Measurements from ENCODE around the gene LYSMD2. TPM values are rescaled to one million over a fixed set of nuclear protein-coding genes. Genes with fewer than 3 reads are reported as not detected.

LYSMD2 gene
- total RNA-seq, 1 experiment from 2014 or later: 2.9 TPM

DNA sequence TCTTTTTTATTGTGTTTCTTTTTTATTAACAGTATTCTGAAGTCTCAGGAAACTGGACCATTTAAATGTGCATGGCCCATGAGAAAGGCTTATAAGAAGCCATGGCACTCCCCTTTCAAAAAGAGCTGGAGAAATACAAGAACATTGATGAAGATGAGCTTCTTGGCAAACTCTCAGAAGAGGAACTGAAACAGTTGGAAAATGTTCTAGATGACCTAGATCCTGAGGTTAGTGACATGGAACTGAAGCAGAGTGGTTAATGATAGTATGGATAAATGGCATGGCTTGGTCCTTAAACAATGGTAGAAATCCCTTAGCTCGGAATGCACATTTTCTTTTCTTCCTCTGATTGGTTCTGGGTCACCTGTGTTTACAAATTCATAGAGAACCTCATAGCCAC is 28.9 kb upstream of the LYSMD2 start:
- BruUV-seq (replicated peaks): no TSS peak
- H3K9me3 ChIP-seq (ENCODE audit: low read depth, low read length, poor library complexity, severe bottlenecking): no peaks in the 10 kb centered on the region
- CTCF ChIA-PET: no interaction called here

GRCh38 chr15:51765751-51766150 is 28.3 kb upstream of the LYSMD2 start:
- intact Hi-C loops (cut with micrococcal nuclease; ENCODE audit: unreplicated experiment): no loop called here
- DNase-seq (ENCODE audit: low spot score): no peak
- H3K9me3 ChIP-seq (ENCODE audit: low read depth, low read length, poor library complexity, severe bottlenecking): no peaks in the 10 kb centered on the region
- no peak overlapping the region for H3K27ac ChIP-seq (ENCODE audit: low read depth, low read length, poor library complexity, severe bottlenecking)
- ChIA-PET POLR2A (ENCODE audit: low non-redundant PET) (no interaction called here), CTCF (no interaction called here)
- no peaks in the 10 kb centered on the region for H3K36me3 ChIP-seq (ENCODE audit: insufficient read depth, low read length, poor library complexity, severe bottlenecking)
- TF ChIP-seq EZH2 (IDR thresholded peaks at IDR 0.05; ENCODE audit: borderline replicate concordance, low read depth, low read length, poor library complexity, severe bottlenecking): no peak
- TF ChIP-seq, protein P1, sequence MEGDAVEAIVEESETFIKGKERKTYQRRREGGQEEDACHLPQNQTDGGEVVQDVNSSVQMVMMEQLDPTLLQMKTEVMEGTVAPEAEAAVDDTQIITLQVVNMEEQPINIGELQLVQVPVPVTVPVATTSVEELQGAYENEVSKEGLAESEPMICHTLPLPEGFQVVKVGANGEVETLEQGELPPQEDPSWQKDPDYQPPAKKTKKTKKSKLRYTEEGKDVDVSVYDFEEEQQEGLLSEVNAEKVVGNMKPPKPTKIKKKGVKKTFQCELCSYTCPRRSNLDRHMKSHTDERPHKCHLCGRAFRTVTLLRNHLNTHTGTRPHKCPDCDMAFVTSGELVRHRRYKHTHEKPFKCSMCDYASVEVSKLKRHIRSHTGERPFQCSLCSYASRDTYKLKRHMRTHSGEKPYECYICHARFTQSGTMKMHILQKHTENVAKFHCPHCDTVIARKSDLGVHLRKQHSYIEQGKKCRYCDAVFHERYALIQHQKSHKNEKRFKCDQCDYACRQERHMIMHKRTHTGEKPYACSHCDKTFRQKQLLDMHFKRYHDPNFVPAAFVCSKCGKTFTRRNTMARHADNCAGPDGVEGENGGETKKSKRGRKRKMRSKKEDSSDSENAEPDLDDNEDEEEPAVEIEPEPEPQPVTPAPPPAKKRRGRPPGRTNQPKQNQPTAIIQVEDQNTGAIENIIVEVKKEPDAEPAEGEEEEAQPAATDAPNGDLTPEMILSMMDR (conservative IDR thresholded peaks at IDR 0.05; ENCODE audit: low read depth, low read length): no peak
- H3K27me3 ChIP-seq (replicated peaks; ENCODE audit: insufficient read depth, low read depth, low read length, poor library complexity): no peaks in the 10 kb centered on the region
- no peak overlapping the region for H3K4me3 ChIP-seq (ENCODE audit: low read depth, low read length, poor library complexity, severe bottlenecking)
- no peaks in the 10 kb centered on the region for H3K4me1 ChIP-seq (ENCODE audit: insufficient read depth, low read length, poor library complexity, severe bottlenecking)
- no TSS peak for BruUV-seq (replicated peaks)

More for the DNA sequence above, 28.9 kb upstream of the LYSMD2 start:
- Histone ChIP-seq H3K27me3 (replicated peaks; ENCODE audit: insufficient read depth, low read depth, low read length, poor library complexity) (no peaks in the 10 kb centered on the region), H3K36me3 (ENCODE audit: insufficient read depth, low read length, poor library complexity, severe bottlenecking) (no peaks in the 10 kb centered on the region), H3K4me3 (ENCODE audit: low read depth, low read length, poor library complexity, severe bottlenecking) (no peak overlapping the region), H3K4me1 (ENCODE audit: insufficient read depth, low read length, poor library complexity, severe bottlenecking) (no peaks in the 10 kb centered on the region), H3K27ac (ENCODE audit: low read depth, low read length, poor library complexity, severe bottlenecking) (no peak overlapping the region)
- TF ChIP-seq, protein P1 (conservative IDR thresholded peaks at IDR 0.05; ENCODE audit: low read depth, low read length): no peak
- no peak for TF ChIP-seq EZH2 (IDR thresholded peaks at IDR 0.05; ENCODE audit: borderline replicate concordance, low read depth, low read length, poor library complexity, severe bottlenecking)
- POLR2A ChIA-PET (ENCODE audit: low non-redundant PET): no interaction called here
- no peak for DNase-seq (ENCODE audit: low spot score)
- intact Hi-C loops (cut with micrococcal nuclease; ENCODE audit: unreplicated experiment): no loop called here

DNA sequence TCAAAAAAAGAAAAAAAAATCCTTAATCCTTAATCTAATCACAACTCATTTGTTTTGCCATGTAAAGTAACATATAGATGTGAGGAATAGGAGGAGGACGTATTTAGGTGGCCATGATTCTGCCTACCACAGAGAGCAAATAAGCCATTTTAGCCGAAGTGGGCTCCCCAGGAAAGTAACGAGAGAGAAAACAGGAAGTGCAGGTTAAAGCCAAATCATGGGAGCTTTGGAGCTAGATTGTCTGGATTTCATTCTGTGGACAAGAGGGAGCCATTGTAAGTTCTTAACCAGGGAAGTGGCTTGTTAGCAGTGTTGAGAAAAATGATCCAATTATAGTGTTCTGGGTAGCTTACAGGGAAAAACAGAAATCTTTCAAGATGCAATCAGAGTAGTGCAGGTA is 23.4 kb upstream of the LYSMD2 start:
- no peak overlapping the region for H3K4me3 ChIP-seq (ENCODE audit: low read depth, low read length, poor library complexity, severe bottlenecking)
- TF ChIP-seq, protein P1 (conservative IDR thresholded peaks at IDR 0.05; ENCODE audit: low read depth, low read length): no peak
- no peak for TF ChIP-seq EZH2 (IDR thresholded peaks at IDR 0.05; ENCODE audit: borderline replicate concordance, low read depth, low read length, poor library complexity, severe bottlenecking)
- intact Hi-C loops (cut with micrococcal nuclease; ENCODE audit: unreplicated experiment): no loop called here
- no peaks in the 10 kb centered on the region for H3K4me1 ChIP-seq (ENCODE audit: insufficient read depth, low read length, poor library complexity, severe bottlenecking)
- no TSS peak for BruUV-seq (replicated peaks)
- ChIA-PET CTCF (interaction anchor here (0.6 kb wide), 1 partner anchor 15 kb away, joined by 4 read pairs; no protein-coding TSS in a partner anchor), POLR2A (ENCODE audit: low non-redundant PET) (interaction anchor here (0.6 kb wide), 1 partner anchor 11 kb away, joined by 3 read pairs; no protein-coding TSS in a partner anchor)
- H3K27ac ChIP-seq (ENCODE audit: low read depth, low read length, poor library complexity, severe bottlenecking): no peak overlapping the region
- H3K9me3 ChIP-seq (ENCODE audit: low read depth, low read length, poor library complexity, severe bottlenecking): no peaks in the 10 kb centered on the region
- H3K36me3 ChIP-seq (ENCODE audit: insufficient read depth, low read length, poor library complexity, severe bottlenecking): no peaks in the 10 kb centered on the region
- no peak for DNase-seq (ENCODE audit: low spot score)
- peaks cover 4% of the 10 kb centered on the region for H3K27me3 ChIP-seq (replicated peaks; ENCODE audit: insufficient read depth, low read depth, low read length, poor library complexity)
